SK-N-SH (cell line): Measurements from ENCODE around the gene GABRB3. TPM values are rescaled to one million over a fixed set of nuclear protein-coding genes. Genes with fewer than 3 reads are reported as not detected.

ENCODE experiments used
- CTCF ChIA-PET: fragments of 300-600, 350-600 bp; formaldehyde crosslinking; extraction: SDS; loops from one replicate; lab custom pipeline; 2021; lab: Yijun Ruan, JAX
- POLR2A ChIA-PET: fragments of 350-600 bp; sonication (Branson Sonifier 250); formaldehyde crosslinking; extraction: SDS; loops from one replicate; lab custom pipeline; 2020; ENCODE audit warnings: antibody characterized with exemption, inconsistent platforms; lab: Yijun Ruan, JAX
- DNase-seq: peaks from one replicate; pipeline ENCODE4 v3.0.0; 2012
- H2AFZ ChIP-seq: fragments of 200-600 bp; sonication (generic); 2 replicates; pipeline ENCODE4 v1.8.1; 2016; ENCODE audit warnings: antibody characterized with exemption, mild to moderate bottlenecking, low read depth
- H3F3A ChIP-seq: fragments of 200-600 bp; sonication (generic); replicated peaks from 2 replicates; pipeline ENCODE3; 2016; ENCODE audit warnings: antibody characterized with exemption, mild to moderate bottlenecking; ENCODE audit not compliant: insufficient read depth
- H3K27ac ChIP-seq, 2 experiments: fragments of 200-500 bp in 1 of 2; fragments of 200-600 bp in 1 of 2; sonication (Bioruptor generic) in 1 of 2; sonication (generic), shearing (Covaris generic) in 1 of 2; 2 replicates each; pipeline versions ENCODE4 v1.5.1 to v1.6.1; 2014 to 2016; ENCODE audit warnings: low read depth in 2 of 2, inconsistent platforms in 1 of 2, low read length in 1 of 2, mild to moderate bottlenecking in 1 of 2, mixed read lengths in 1 of 2
- H3K27me3 ChIP-seq: fragments of 200-600 bp; sonication (generic), shearing (Covaris generic); 2 replicates; pipeline ENCODE4 v1.6.1; 2016; ENCODE audit warnings: mixed run types; ENCODE audit not compliant: insufficient read depth
- H3K36me3 ChIP-seq, 2 experiments: fragments of 200-500 bp in 1 of 2; fragments of 200-600 bp in 1 of 2; sonication (Bioruptor generic) in 1 of 2; sonication (generic) in 1 of 2; replicated peaks in 1 of 2; 2 replicates each; pipeline versions ENCODE3 to v1.5.1; 2014 to 2016; ENCODE audit warnings: low read length in 1 of 2, mild to moderate bottlenecking in 1 of 2; ENCODE audit not compliant: insufficient read depth in 2 of 2, control insufficient read depth in 1 of 2
- H3K4me1 ChIP-seq, 2 experiments: fragments of 200-500 bp in 1 of 2; fragments of 200-600 bp in 1 of 2; sonication (Bioruptor generic) in 1 of 2; sonication (generic), shearing (Covaris generic) in 1 of 2; 2 replicates each; pipeline versions ENCODE4 v1.5.1 to v1.6.1; 2014 to 2016; ENCODE audit warnings: low read depth in 1 of 2, low read length in 1 of 2, mixed run types in 1 of 2; ENCODE audit not compliant: insufficient read depth in 2 of 2, control insufficient read depth in 1 of 2
- H3K4me2 ChIP-seq: fragments of 200-600 bp; sonication (generic), shearing (Covaris generic); 2 replicates; pipeline ENCODE4 v1.6.1; 2017; ENCODE audit warnings: mixed run types
- H3K4me3 ChIP-seq, 2 experiments: fragments of 200-500 bp in 1 of 2; fragments of 200-600 bp in 1 of 2; sonication (Bioruptor generic) in 1 of 2; sonication (generic), shearing (Covaris generic) in 1 of 2; 2 replicates each; pipeline versions ENCODE4 v1.5.1 to v1.8.1; 2014 to 2016; ENCODE audit warnings: low read depth in 2 of 2, inconsistent platforms in 1 of 2, low read length in 1 of 2, mild to moderate bottlenecking in 1 of 2, mixed read lengths in 1 of 2, moderate library complexity in 1 of 2
- H3K79me2 ChIP-seq: fragments of 200-600 bp; sonication (generic); 2 replicates; pipeline ENCODE4 v1.8.1; 2017; ENCODE audit warnings: mild to moderate bottlenecking; ENCODE audit not compliant: insufficient read depth
- H3K9ac ChIP-seq: fragments of 200-600 bp; sonication (generic); 2 replicates; pipeline ENCODE4 v1.6.1; 2017; ENCODE audit warnings: mixed run types
- H3K9me2 ChIP-seq: fragments of 200-600 bp; sonication (generic); 2 replicates; pipeline ENCODE4 v1.6.1; 2017; ENCODE audit warnings: mixed run types
- H3K9me3 ChIP-seq: fragments of 200-600 bp; sonication (generic); 2 replicates; pipeline ENCODE4 v1.6.1; 2017; ENCODE audit warnings: mixed run types, mild to moderate bottlenecking, moderate library complexity
- H4K20me1 ChIP-seq: fragments of 200-600 bp; sonication (generic); 2 replicates; pipeline ENCODE4 v1.6.1; 2017; ENCODE audit warnings: mild to moderate bottlenecking, mixed run types; ENCODE audit not compliant: insufficient read depth
- CHD2 ChIP-seq: fragments of 150-350 bp; IDR thresholded peaks from 2 replicates; pipeline ENCODE4 v1.6.1; 2018; ENCODE audit warnings: low read length; ENCODE audit not compliant: partially characterized antibody
- ELF1 ChIP-seq: IDR thresholded peaks from 2 replicates; pipeline ENCODE4 v1.4.0; 2012
- EP300 ChIP-seq, 2 experiments: IDR thresholded peaks; 2 replicates each; pipeline versions ENCODE4 v1.4.0 to v1.6.1; 2012; ENCODE audit warnings: borderline replicate concordance in 1 of 2, low read depth in 1 of 2, low read length in 1 of 2
- EZH2phosphoT487 ChIP-seq: fragments of 200-600 bp; sonication (generic); IDR thresholded peaks from 2 replicates; pipeline ENCODE4 v1.6.1; 2017; ENCODE audit warnings: low read depth, mixed run types, mild to moderate bottlenecking, antibody characterized with exemption, moderate library complexity, borderline replicate concordance
- FOSL2 ChIP-seq: IDR thresholded peaks from 2 replicates; pipeline ENCODE4 v1.4.0; 2012; ENCODE audit warnings: low read depth, mild to moderate bottlenecking, moderate library complexity, borderline replicate concordance
- GABPA ChIP-seq: IDR thresholded peaks from 2 replicates; pipeline ENCODE4 v1.4.0; 2012; ENCODE audit warnings: low read depth, mild to moderate bottlenecking
- IRF3 ChIP-seq: fragments of 150-350 bp; IDR thresholded peaks from 2 replicates; pipeline ENCODE4 v1.6.1; 2016; ENCODE audit warnings: mild to moderate bottlenecking, low read depth, low read length
- MAX ChIP-seq: IDR thresholded peaks from 2 replicates; pipeline ENCODE4 v1.4.0; 2012; ENCODE audit warnings: low read depth
- MEF2A ChIP-seq: IDR thresholded peaks from 2 replicates; pipeline ENCODE4 v1.4.0; 2012; ENCODE audit warnings: low read depth, borderline replicate concordance
- MXI1 ChIP-seq: IDR thresholded peaks from 2 replicates; pipeline ENCODE4 v1.6.1; 2012; ENCODE audit warnings: mild to moderate bottlenecking, low read depth, low read length, improper control_type of control experiment
- NRF1 ChIP-seq: IDR thresholded peaks from 2 replicates; pipeline ENCODE4 v1.6.1; 2012; ENCODE audit warnings: low read depth, mild to moderate bottlenecking, low read length
- PBX3 ChIP-seq: IDR thresholded peaks from 2 replicates; pipeline ENCODE4; 2012
- POLR2AphosphoS5 ChIP-seq: IDR thresholded peaks from 2 replicates; pipeline ENCODE4 v1.6.1; 2012; ENCODE audit warnings: low read depth, low read length
- RFX5 ChIP-seq: IDR thresholded peaks from 2 replicates; pipeline ENCODE4 v1.6.1; 2012; ENCODE audit warnings: mild to moderate bottlenecking, improper control_type of control experiment, low read length
- RXRA ChIP-seq: IDR thresholded peaks from 2 replicates; pipeline ENCODE4 v1.4.0; 2012; ENCODE audit warnings: low read depth, mild to moderate bottlenecking, borderline replicate concordance
- SMC3 ChIP-seq: IDR thresholded peaks from 2 replicates; pipeline ENCODE4 v1.6.1; 2012; ENCODE audit warnings: low read depth, low read length, improper control_type of control experiment
- TAF1 ChIP-seq: IDR thresholded peaks from 2 replicates; pipeline ENCODE4 v1.6.1; 2012; ENCODE audit warnings: low read depth, mild to moderate bottlenecking, low read length, moderate library complexity, borderline replicate concordance
- TEAD4 ChIP-seq: IDR thresholded peaks from 2 replicates; pipeline ENCODE4 v1.4.0; 2012; ENCODE audit warnings: mild to moderate bottlenecking, borderline replicate concordance; ENCODE audit not compliant: insufficient read depth
- USF1 ChIP-seq: IDR thresholded peaks from 2 replicates; pipeline ENCODE4 v1.4.0; 2012; ENCODE audit warnings: low read depth, borderline replicate concordance
- USF2 ChIP-seq: fragments of 150-350 bp; IDR thresholded peaks from 2 replicates; pipeline ENCODE4 v1.6.1; 2017; ENCODE audit warnings: antibody characterized with exemption, low read length, low read depth, borderline replicate concordance
- ZBTB33 ChIP-seq: IDR thresholded peaks from 2 replicates; pipeline ENCODE4 v1.4.0; 2012; ENCODE audit warnings: low read depth, borderline replicate concordance
- WGBS: methylation state at CpG from one replicate; pipeline ENCODE4 v1.1.6; 2017; ENCODE audit warnings: low lambda C conversion rate; 5-methylcytosine and 5-hydroxymethylcytosine counted together
- polyA plus RNA-seq, 3 experiments: library from polyadenylated mRNA; depleted of rRNA; stranded (reverse); fragments of >200 nt; gene quantifications; 2 replicates each; pipeline ENCODE4 v1.2.3, GENCODE V29; 2012

GABRB3 gene
- polyA plus RNA-seq, 1 of the 3 experiments (the other 2 are of a cell fraction): 0.10 TPM

- H3K4me1 ChIP-seq: no peaks in the 10 kb centered on the region
- H3K9ac ChIP-seq: no peak overlapping the region
- H3K9me3 ChIP-seq: no peaks in the 10 kb centered on the region
- TF ChIP-seq FOSL2 (no peak), MEF2A (no peak), USF1 (no peak), SMC3 (no peak), TEAD4 (no peak), EP300 (IDR thresholded peaks at IDR 0.05; ENCODE audit: borderline replicate concordance in 1 of 2, low read depth in 1 of 2, low read length in 1 of 2) (no peak), CHD2 (no peak), GABPA (no peak), EZH2phosphoT487 (no peak), MAX (no peak), MXI1 (no peak), POLR2AphosphoS5 (no peak), TAF1 (no peak), NRF1 (no peak), ELF1 (no peak), RFX5 (no peak), USF2 (no peak)
- no peaks in the 10 kb centered on the region for H3K9me2 ChIP-seq
- 48% methylated on average over 3 of the region's 3 CpGs for WGBS
- H3F3A ChIP-seq: no peaks in the 10 kb centered on the region
- no peaks in the 10 kb centered on the region for H3K36me3 ChIP-seq
- H3K4me2 ChIP-seq: no peak overlapping the region
- no peak overlapping the region for H3K4me3 ChIP-seq
- no peaks in the 10 kb centered on the region for H3K79me2 ChIP-seq
- H2AFZ ChIP-seq: no peak overlapping the region
- no peaks in the 10 kb centered on the region for H3K27me3 ChIP-seq
- DNase-seq: no peak
- no peak overlapping the region for H3K27ac ChIP-seq
- POLR2A ChIA-PET: no interaction called here
- H4K20me1 ChIP-seq: no peaks in the 10 kb centered on the region
- CTCF ChIA-PET: no interaction called here
These were observed 217.0 kb downstream of the GABRB3 start for GRCh38 chr15:26555898-26556297.

- Histone ChIP-seq H3K79me2 (no peaks in the 10 kb centered on the region), H3K9me2 (no peaks in the 10 kb centered on the region), H4K20me1 (no peaks in the 10 kb centered on the region), H3K4me3 (no peak overlapping the region), H3K9ac (no peak overlapping the region), H3F3A (no peaks in the 10 kb centered on the region), H3K4me1 (no peaks in the 10 kb centered on the region), H3K36me3 (no peaks in the 10 kb centered on the region), H3K27ac (no peak overlapping the region), H3K4me2 (no peak overlapping the region), H3K9me3 (no peaks in the 10 kb centered on the region), H2AFZ (no peak overlapping the region), H3K27me3 (no peaks in the 10 kb centered on the region)
- WGBS: 34% methylated on average over 6 of the region's 9 CpGs
- no peak for DNase-seq
- POLR2A ChIA-PET: no interaction called here
- TF ChIP-seq ZBTB33 (no peak), ELF1 (no peak), EP300 (IDR thresholded peaks at IDR 0.05; ENCODE audit: borderline replicate concordance in 1 of 2, low read depth in 1 of 2, low read length in 1 of 2) (no peak), FOSL2 (no peak), IRF3 (no peak), POLR2AphosphoS5 (no peak), RXRA (no peak), PBX3 (no peak)
- CTCF ChIA-PET: interaction anchor here (0.6 kb wide), 1 partner anchor 69 kb away, joined by 3 read pairs; no protein-coding TSS in a partner anchor
These were observed 221.4 kb downstream of the GABRB3 start for GRCh38 chr15:26551473-26551872.
